ENCODE data around the gene LIMA1. TPM values are rescaled to one million over a fixed set of nuclear protein-coding genes. Genes with fewer than 3 reads are reported as not detected.
"Not testable (repeated sequence)": the region's sequence is repeated elsewhere in the genome, so short reads cannot be mapped to it uniquely, and the experiment has no call there.

LIMA1 gene
- total and polyA plus RNA-seq, 9 of the 15 experiments (the other 6 are each of a cell fraction or from before 2014, with no cell fraction given), result 20.2 to 37.8 (median 27.3) TPM

GRCh38 chr12:50331745-50332144 lies 48.4 kb upstream of the LIMA1 start (continued):
- TF ChIP-seq SMARCB1 (IDR thresholded peaks at IDR 0.05; ENCODE audit: insufficient read length, low read depth) (no peak), USF1 (CRISPR knock-in tag; IDR thresholded peaks at IDR 0.05) (no peak), BRF1 (IDR thresholded peaks at IDR 0.05; ENCODE audit: borderline replicate concordance, extremely low read depth, insufficient read length) (no peak), TOE1 (IDR thresholded peaks at IDR 0.05; ENCODE audit: borderline replicate concordance) (no peak), TOE1 (CRISPR knock-in tag; IDR thresholded peaks at IDR 0.05; ENCODE audit: borderline replicate concordance, low read depth) (no peak), ZNF764 (CRISPR knock-in tag; IDR thresholded peaks at IDR 0.05; ENCODE audit: low read depth) (no peak), CHD1 (IDR thresholded peaks at IDR 0.05; ENCODE audit: low read length) (no peak)

- H3K9me1 ChIP-seq (ENCODE audit: control insufficient read depth, insufficient read depth, low read length); CTCF ChIA-PET (ENCODE audit: low intra/inter-chr PET ratio); H3K4me3 ChIP-seq; H3K27me3 ChIP-seq (ENCODE audit: control insufficient read depth in 2 of 2, insufficient read depth in 2 of 2, low read length in 2 of 2); BruUV-seq (replicated peaks); in situ Hi-C loops (cut with MboI); DNase-seq (ENCODE audit: extremely low read depth in 1 of 4, low spot score in 3 of 4); H3K4me1 ChIP-seq (replicated peaks in 1 of 2; ENCODE audit: control insufficient read depth in 2 of 2, insufficient read depth in 2 of 2, low read length in 2 of 2); H3K27ac ChIP-seq (ENCODE audit: extremely low read depth, low read depth, low read length); H3K9ac ChIP-seq (ENCODE audit: insufficient read depth in 1 of 2, low read depth in 2 of 2, low read length in 2 of 2); intact Hi-C loops (cut with micrococcal nuclease); H3K4me2 ChIP-seq (ENCODE audit: insufficient read depth, low read length); H2AFZ ChIP-seq (ENCODE audit: low read depth, low read length); H3K9me3 ChIP-seq (replicated peaks; ENCODE audit: control insufficient read depth, insufficient read depth, low read depth, low read length); ATAC-seq; H4K20me1 ChIP-seq (replicated peaks; ENCODE audit: control insufficient read depth, insufficient read depth, low read length); H3K79me2 ChIP-seq (ENCODE audit: control insufficient read depth, insufficient read depth, low read length); FAIRE-seq; H3K36me3 ChIP-seq (ENCODE audit: control insufficient read depth, insufficient read depth, low read length): not testable (repeated sequence)
- POLR2A ChIA-PET, result interaction anchor here (0.6 to 1.3 kb wide), 2 partner anchors 23 to 82 kb away, joined by 3 read pairs; no protein-coding TSS in a partner anchor
- 57% methylated on average over 5 of the region's 5 CpGs for WGBS (ENCODE audit: insufficient coverage, low coverage, missing lambda C conversion rate)
These were observed 45.3 kb upstream of the LIMA1 start for GRCh38 chr12:50328664-50329063.
